GM12878 (cell line): ENCODE measurements around the gene ABL2. TPM values are rescaled to one million over a fixed set of nuclear protein-coding genes. Genes with fewer than 3 reads are reported as not detected.
A peak's percentile ranks its signal among the peaks of the same experiment; 100 is the strongest.

Source experiments
- ATAC-seq: fragments of 200-7000 bp; cut with Tn5 transposase; 3 replicates; pipeline ENCODE4 v1.9.1; 2020; ENCODE audit warnings: mild to moderate bottlenecking, moderate library complexity
- BruUV-seq: library from RNA; stranded (reverse); fragments of 400-500 nt; replicated peaks from 2 replicates; lab custom pipeline; 2021; lab: Mats Ljungman, UMichigan
- CTCF ChIA-PET: fragments of 300-600 bp; sonication (Branson Sonifier 250); formaldehyde crosslinking; extraction: SDS; loops from one replicate; lab custom pipeline; 2021; ENCODE audit warnings: inconsistent platforms; lab: Yijun Ruan, JAX
- POLR2A ChIA-PET: fragments of 350-600 bp; formaldehyde crosslinking; extraction: SDS; loops from one replicate; lab custom pipeline; 2021; ENCODE audit warnings: inconsistent platforms; lab: Charles Lee
- RAD21 ChIA-PET: fragments of 300-600 bp; sonication (Branson Sonifier 250); formaldehyde crosslinking; loops from one replicate; lab custom pipeline; 2023; ENCODE audit warnings: antibody characterized with exemption; ENCODE audit not compliant: unreplicated experiment; lab: Charles Lee
- SMC1A ChIA-PET: fragments of 300-600 bp; sonication (Branson Sonifier 250); formaldehyde crosslinking; loops from one replicate; lab custom pipeline; 2023; ENCODE audit not compliant: unreplicated experiment, uncharacterized antibody; lab: Charles Lee
- DNase-seq: peaks from one replicate; pipeline ENCODE4 v3.0.0-alpha.2; 2011; ENCODE audit warnings: low read depth, low spot score
- FAIRE-seq: peaks from 3 replicates; lab custom pipeline; 2011; peaks lifted over from hg19 to GRCh38; lab: Jason Lieb, UNC
- H2AFZ ChIP-seq: 2 replicates; pipeline ENCODE4 v1.6.0; 2011; ENCODE audit warnings: low read depth, low read length, control low read depth; ENCODE audit not compliant: control insufficient read depth
- H3K27ac ChIP-seq: 2 replicates; pipeline ENCODE4 v1.5.1; 2011; ENCODE audit warnings: control low read depth; ENCODE audit not compliant: control insufficient read depth, insufficient read depth
- H3K27me3 ChIP-seq, 2 experiments: replicated peaks in 1 of 2; 2 replicates each; pipeline versions ENCODE4 v1.6.0 to v1.6.1; 2011; ENCODE audit warnings: low read length in 1 of 2; ENCODE audit not compliant: control insufficient read depth in 2 of 2, insufficient read depth in 2 of 2
- H3K36me3 ChIP-seq, 2 experiments: 2 replicates each; pipeline ENCODE4 v1.5.1; 2011; ENCODE audit warnings: low read length in 1 of 2; ENCODE audit not compliant: control insufficient read depth in 2 of 2, insufficient read depth in 2 of 2
- H3K4me1 ChIP-seq: 2 replicates; pipeline ENCODE4 v1.6.1; 2011; ENCODE audit warnings: mild to moderate bottlenecking, low read length, moderate library complexity, mixed read lengths; ENCODE audit not compliant: control insufficient read depth, insufficient read depth
- H3K4me2 ChIP-seq: 2 replicates; pipeline ENCODE4 v1.6.0; 2011; ENCODE audit warnings: control low read depth; ENCODE audit not compliant: control insufficient read depth, insufficient read depth
- H3K4me3 ChIP-seq: fragments of 200-600 bp; sonication (generic); 2 replicates; pipeline ENCODE4 v1.5.1; 2016
- H3K79me2 ChIP-seq: 2 replicates; pipeline ENCODE4 v1.6.0; 2011; ENCODE audit warnings: low read length; ENCODE audit not compliant: control insufficient read depth, insufficient read depth
- H3K9ac ChIP-seq: 2 replicates; pipeline ENCODE4 v1.8.0; 2011; ENCODE audit warnings: low read length, control low read depth, mixed read lengths; ENCODE audit not compliant: control insufficient read depth, insufficient read depth
- H3K9me3 ChIP-seq: replicated peaks from 3 replicates; pipeline ENCODE4 v1.5.1; 2011; ENCODE audit warnings: mild to moderate bottlenecking, low read length; ENCODE audit not compliant: control insufficient read depth, insufficient read depth
- H4K20me1 ChIP-seq: 2 replicates; pipeline ENCODE4 v1.6.0; 2011; ENCODE audit not compliant: control insufficient read depth, insufficient read depth
- EED ChIP-seq: sonication (generic); IDR thresholded peaks from 2 replicates; pipeline ENCODE4 v1.6.1; 2016; ENCODE audit warnings: antibody characterized with exemption, low read depth
- EZH2 ChIP-seq: IDR thresholded peaks from 2 replicates; pipeline ENCODE4 v1.6.1; 2012; ENCODE audit warnings: low read depth, mild to moderate bottlenecking, control low read depth, inconsistent platforms, low read length, borderline replicate concordance; ENCODE audit not compliant: control insufficient read depth
- IKZF2 ChIP-seq, 2 experiments: fragments of 450-650 bp; IDR thresholded peaks; 2 replicates each; pipeline ENCODE4 v1.6.1; 2017; ENCODE audit warnings: mild to moderate bottlenecking in 2 of 2, moderate library complexity in 2 of 2
- JUND ChIP-seq: IDR thresholded peaks from 2 replicates; pipeline ENCODE4 v1.6.1; 2012; ENCODE audit warnings: low read depth, mild to moderate bottlenecking, low read length, improper control_type of control experiment, moderate library complexity
- MTA2 ChIP-seq: fragments of 450-650 bp; IDR thresholded peaks from 2 replicates; pipeline ENCODE4 v1.6.1; 2016; ENCODE audit warnings: low read depth, mild to moderate bottlenecking, moderate library complexity
- NFYA ChIP-seq: IDR thresholded peaks from 2 replicates; pipeline ENCODE4 v1.6.1; 2011; ENCODE audit warnings: low read depth, mild to moderate bottlenecking, low read length, improper control_type of control experiment, borderline replicate concordance
- PML ChIP-seq: IDR thresholded peaks from 2 replicates; pipeline ENCODE4 v1.6.1; 2012; ENCODE audit warnings: low read length, inconsistent platforms
- RAD21 ChIP-seq: IDR thresholded peaks from 2 replicates; pipeline ENCODE4 v1.6.1; 2011; ENCODE audit warnings: mild to moderate bottlenecking, low read depth, low read length, moderate library complexity; ENCODE audit not compliant: insufficient read depth
- SMAD5 ChIP-seq: IDR thresholded peaks from 2 replicates; pipeline ENCODE4 v1.6.1; 2016; ENCODE audit warnings: antibody characterized with exemption, low read depth
- STAT3 ChIP-seq: IDR thresholded peaks from 2 replicates; pipeline ENCODE4 v1.6.1; 2011; ENCODE audit warnings: low read depth, low read length, improper control_type of control experiment
- SUZ12 ChIP-seq: fragments of 200-600 bp; sonication (generic); IDR thresholded peaks from one replicate; pipeline ENCODE4 v1.6.1; 2018; ENCODE audit warnings: antibody characterized with exemption, mild to moderate bottlenecking; ENCODE audit not compliant: unreplicated experiment
- TBL1XR1 ChIP-seq: IDR thresholded peaks from 2 replicates; pipeline ENCODE4 v1.6.1; 2012; ENCODE audit warnings: low read depth, low read length, improper control_type of control experiment
- TCF3 ChIP-seq: IDR thresholded peaks from 2 replicates; pipeline ENCODE4 v1.6.1; 2012; ENCODE audit warnings: low read depth, mild to moderate bottlenecking, low read length, borderline replicate concordance; ENCODE audit not compliant: insufficient read depth
- YY1 ChIP-seq: IDR thresholded peaks from 2 replicates; pipeline ENCODE4 v1.6.1; 2011; ENCODE audit warnings: low read depth, mild to moderate bottlenecking, low read length
- ZBED1 ChIP-seq: IDR thresholded peaks from 2 replicates; pipeline ENCODE4 v1.6.1; 2016; ENCODE audit warnings: borderline replicate concordance
- WGBS: methylation state at CpG from one replicate; pipeline ENCODE4 v1.1.6; 2016; ENCODE audit warnings: low lambda C conversion rate; ENCODE audit not compliant: insufficient replicate concordance, insufficient coverage; ENCODE audit errors: missing lambda C conversion rate; 5-methylcytosine and 5-hydroxymethylcytosine counted together
- in situ Hi-C: fragments of 300-500 bp; cut with MboI; formaldehyde crosslinking; loops from 9 replicates; pipeline ENCODE4 v1.14.3; 2018; ENCODE audit warnings: mixed read lengths
- intact Hi-C: fragments of 100-400 bp; cut with micrococcal nuclease; formaldehyde crosslinking; loops from one replicate; pipeline ENCODE4 v1.14.2; 2022; ENCODE audit not compliant: unreplicated experiment
- polyA plus RNA-seq, 11 experiments: library from polyadenylated mRNA; depleted of rRNA in 4 of 11; unstranded in 6 of 11; stranded (reverse) in 5 of 11; fragments of >200 nt; fragmentation: Nextera tagmentation in 4 of 11; fragmentation: Illumina TruSeq in 1 of 11; extraction: Ambion mirVana in 4 of 11; extraction: Trizol in 1 of 11; gene quantifications; 1 replicate in 1 of 11; 2 replicates in 10 of 11; pipeline versions ENCODE4 v1.2.1 to v1.2.3, GENCODE V29; 2011 to 2016; ENCODE audit warnings: inconsistent platforms in 2 of 11, missing spikeins in 2 of 11, low read depth in 1 of 11
- total RNA-seq, 4 experiments: library from RNA; depleted of rRNA in 3 of 4; stranded (reverse); fragments of >200 nt in 3 of 4; fragmentation: Illumina TruSeq in 1 of 4; extraction: Trizol in 1 of 4; gene quantifications; 2 replicates each; pipeline versions ENCODE4 v1.2.1 to v1.2.3, GENCODE V29; 2013 to 2021
- TF ChIP-seq, protein P1 (sequence below): IDR thresholded peaks from 2 replicates; pipeline ENCODE4 v1.6.1; 2011; ENCODE audit warnings: low read depth, mild to moderate bottlenecking, low read length, moderate library complexity, borderline replicate concordance; ENCODE audit errors: extremely low read depth
- TF ChIP-seq, protein P2 (sequence below): IDR thresholded peaks from 2 replicates; pipeline ENCODE4 v1.6.1; 2012; ENCODE audit warnings: improper control_type of control experiment, low read depth, low read length; ENCODE audit not compliant: insufficient replicate concordance
- TF ChIP-seq, protein P3 (sequence below): fragments of 450-650 bp; conservative IDR thresholded peaks from 2 replicates; pipeline ENCODE4 v1.6.1; 2017; ENCODE audit warnings: mild to moderate bottlenecking, moderate library complexity

Gene ABL2
- total and polyA plus RNA-seq, 10 of the 15 experiments (the other 5 are each of a cell fraction or from before 2014, with no cell fraction given) = 0.57 to 9.4 (median 3.6) TPM

DNA sequence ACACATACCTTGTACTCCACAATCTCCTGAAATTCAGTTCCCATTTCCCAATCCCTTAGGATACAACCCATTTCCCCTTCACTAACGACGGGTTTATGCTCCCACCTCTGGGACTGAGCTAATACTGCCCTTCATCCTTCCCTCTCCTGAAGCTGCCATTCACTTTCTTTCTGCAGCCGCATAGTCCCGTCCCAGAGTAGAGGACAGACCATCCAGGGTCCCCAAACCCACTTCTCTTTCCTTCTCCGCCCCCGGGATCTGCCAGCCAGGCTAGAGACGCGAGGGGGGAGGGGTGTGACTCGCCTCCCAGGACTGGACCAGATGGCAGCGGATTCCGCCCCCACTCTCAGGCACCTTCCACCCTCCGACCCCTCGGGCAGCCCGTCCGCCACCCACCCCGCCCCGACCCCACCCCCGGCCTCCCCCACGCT lies 679 bp downstream of the ABL2 start:
- intact Hi-C loops = loop anchor here (5.0 kb wide), 1 partner anchor 64 kb away; the partner anchor contains the start of gene SOAT1
- 2% methylated on average over 6 of the region's 19 CpGs for WGBS
- Histone ChIP-seq H3K9me3 (no peaks in the 10 kb centered on the region), H3K9ac (peak overlapping the region; percentile 55; the same call in 1 of the 2 replicates), H3K36me3 (no peaks in the 10 kb centered on the region), H3K27ac (peak overlapping the region; percentile 32; the same call in 1 of the 2 replicates), H4K20me1 (no peaks in the 10 kb centered on the region), H2AFZ (peak overlapping the region; percentile 31), H3K4me1 (no peaks in the 10 kb centered on the region), H3K79me2 (peaks cover 3% of the 10 kb centered on the region), H3K4me3 (peak overlapping the region; percentile 79), H3K27me3 (no peaks in the 10 kb centered on the region), H3K4me2 (peak overlapping the region; percentile 82)
- FAIRE-seq = no peak
- DNase-seq = no peak
- peak; percentile 57 for ATAC-seq
- no TSS peak for BruUV-seq
- in situ Hi-C loops = no loop called here
- ChIA-PET CTCF (interaction anchor here (0.6 kb wide), 1 partner anchor 1275 kb away, joined by 3 read pairs; no protein-coding TSS in a partner anchor), SMC1A (interaction anchor here (0.7 to 1.0 kb wide), 2 partner anchors 13 to 65 kb away, joined by 3 to 4 read pairs; no protein-coding TSS in a partner anchor), RAD21 (no interaction called here), POLR2A (no interaction called here)
- no peak for TF ChIP-seq RAD21
- no peak for TF ChIP-seq TCF3
- no peak for TF ChIP-seq MTA2
- TF ChIP-seq ZBED1 = no peak
- no peak for TF ChIP-seq TBL1XR1
- TF ChIP-seq SMAD5 = no peak
- TF ChIP-seq STAT3 = no peak
- peak; percentile 34; the same call in 1 of the 2 replicates for TF ChIP-seq EED
- no peak for TF ChIP-seq JUND
- TF ChIP-seq PML = no peak
- peak; percentile 74 to 76 for TF ChIP-seq IKZF2 (IDR thresholded peaks at IDR 0.05)
- no peak for TF ChIP-seq SUZ12
- no peak for TF ChIP-seq EZH2
- TF ChIP-seq NFYA = no peak
- TF ChIP-seq YY1 = no peak; the same call in 1 of the 2 replicates
- TF ChIP-seq, protein P1, sequence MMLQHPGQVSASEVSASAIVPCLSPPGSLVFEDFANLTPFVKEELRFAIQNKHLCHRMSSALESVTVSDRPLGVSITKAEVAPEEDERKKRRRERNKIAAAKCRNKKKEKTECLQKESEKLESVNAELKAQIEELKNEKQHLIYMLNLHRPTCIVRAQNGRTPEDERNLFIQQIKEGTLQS = no peak
- TF ChIP-seq, protein P2, sequence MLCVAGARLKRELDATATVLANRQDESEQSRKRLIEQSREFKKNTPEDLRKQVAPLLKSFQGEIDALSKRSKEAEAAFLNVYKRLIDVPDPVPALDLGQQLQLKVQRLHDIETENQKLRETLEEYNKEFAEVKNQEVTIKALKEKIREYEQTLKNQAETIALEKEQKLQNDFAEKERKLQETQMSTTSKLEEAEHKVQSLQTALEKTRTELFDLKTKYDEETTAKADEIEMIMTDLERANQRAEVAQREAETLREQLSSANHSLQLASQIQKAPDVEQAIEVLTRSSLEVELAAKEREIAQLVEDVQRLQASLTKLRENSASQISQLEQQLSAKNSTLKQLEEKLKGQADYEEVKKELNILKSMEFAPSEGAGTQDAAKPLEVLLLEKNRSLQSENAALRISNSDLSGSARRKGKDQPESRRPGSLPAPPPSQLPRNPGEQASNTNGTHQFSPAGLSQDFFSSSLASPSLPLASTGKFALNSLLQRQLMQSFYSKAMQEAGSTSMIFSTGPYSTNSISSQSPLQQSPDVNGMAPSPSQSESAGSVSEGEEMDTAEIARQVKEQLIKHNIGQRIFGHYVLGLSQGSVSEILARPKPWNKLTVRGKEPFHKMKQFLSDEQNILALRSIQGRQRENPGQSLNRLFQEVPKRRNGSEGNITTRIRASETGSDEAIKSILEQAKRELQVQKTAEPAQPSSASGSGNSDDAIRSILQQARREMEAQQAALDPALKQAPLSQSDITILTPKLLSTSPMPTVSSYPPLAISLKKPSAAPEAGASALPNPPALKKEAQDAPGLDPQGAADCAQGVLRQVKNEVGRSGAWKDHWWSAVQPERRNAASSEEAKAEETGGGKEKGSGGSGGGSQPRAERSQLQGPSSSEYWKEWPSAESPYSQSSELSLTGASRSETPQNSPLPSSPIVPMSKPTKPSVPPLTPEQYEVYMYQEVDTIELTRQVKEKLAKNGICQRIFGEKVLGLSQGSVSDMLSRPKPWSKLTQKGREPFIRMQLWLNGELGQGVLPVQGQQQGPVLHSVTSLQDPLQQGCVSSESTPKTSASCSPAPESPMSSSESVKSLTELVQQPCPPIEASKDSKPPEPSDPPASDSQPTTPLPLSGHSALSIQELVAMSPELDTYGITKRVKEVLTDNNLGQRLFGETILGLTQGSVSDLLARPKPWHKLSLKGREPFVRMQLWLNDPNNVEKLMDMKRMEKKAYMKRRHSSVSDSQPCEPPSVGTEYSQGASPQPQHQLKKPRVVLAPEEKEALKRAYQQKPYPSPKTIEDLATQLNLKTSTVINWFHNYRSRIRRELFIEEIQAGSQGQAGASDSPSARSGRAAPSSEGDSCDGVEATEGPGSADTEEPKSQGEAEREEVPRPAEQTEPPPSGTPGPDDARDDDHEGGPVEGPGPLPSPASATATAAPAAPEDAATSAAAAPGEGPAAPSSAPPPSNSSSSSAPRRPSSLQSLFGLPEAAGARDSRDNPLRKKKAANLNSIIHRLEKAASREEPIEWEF = no peak
- TF ChIP-seq, protein P3, sequence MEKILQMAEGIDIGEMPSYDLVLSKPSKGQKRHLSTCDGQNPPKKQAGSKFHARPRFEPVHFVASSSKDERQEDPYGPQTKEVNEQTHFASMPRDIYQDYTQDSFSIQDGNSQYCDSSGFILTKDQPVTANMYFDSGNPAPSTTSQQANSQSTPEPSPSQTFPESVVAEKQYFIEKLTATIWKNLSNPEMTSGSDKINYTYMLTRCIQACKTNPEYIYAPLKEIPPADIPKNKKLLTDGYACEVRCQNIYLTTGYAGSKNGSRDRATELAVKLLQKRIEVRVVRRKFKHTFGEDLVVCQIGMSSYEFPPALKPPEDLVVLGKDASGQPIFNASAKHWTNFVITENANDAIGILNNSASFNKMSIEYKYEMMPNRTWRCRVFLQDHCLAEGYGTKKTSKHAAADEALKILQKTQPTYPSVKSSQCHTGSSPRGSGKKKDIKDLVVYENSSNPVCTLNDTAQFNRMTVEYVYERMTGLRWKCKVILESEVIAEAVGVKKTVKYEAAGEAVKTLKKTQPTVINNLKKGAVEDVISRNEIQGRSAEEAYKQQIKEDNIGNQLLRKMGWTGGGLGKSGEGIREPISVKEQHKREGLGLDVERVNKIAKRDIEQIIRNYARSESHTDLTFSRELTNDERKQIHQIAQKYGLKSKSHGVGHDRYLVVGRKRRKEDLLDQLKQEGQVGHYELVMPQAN = no peak
